ENCODE results near the gene KIF18B.

DNA sequence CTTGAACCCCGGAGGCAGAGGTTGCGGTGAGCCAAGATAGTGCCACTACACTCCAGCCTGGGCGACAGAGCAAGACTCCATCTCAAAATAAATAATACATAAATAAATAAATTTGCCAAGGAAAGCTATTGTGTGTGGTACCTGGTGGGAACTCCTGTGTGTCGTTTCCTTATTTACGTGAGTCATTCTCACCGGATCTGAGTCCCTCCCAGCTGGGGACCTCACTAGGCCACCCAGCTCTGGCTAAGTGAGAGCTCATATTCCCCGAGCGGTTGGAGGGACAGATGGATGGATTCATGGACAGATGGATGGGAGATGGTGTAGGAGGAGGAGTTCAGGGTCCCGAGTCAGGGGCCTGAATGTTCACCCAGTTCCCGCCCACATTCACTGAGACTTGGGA is 43.4 kb upstream of the KIF18B start:
- no peak for TF ChIP-seq POLR2AphosphoS5 (IDR thresholded peaks at IDR 0.05; ENCODE audit: low read depth)
- TF ChIP-seq, protein P1, sequence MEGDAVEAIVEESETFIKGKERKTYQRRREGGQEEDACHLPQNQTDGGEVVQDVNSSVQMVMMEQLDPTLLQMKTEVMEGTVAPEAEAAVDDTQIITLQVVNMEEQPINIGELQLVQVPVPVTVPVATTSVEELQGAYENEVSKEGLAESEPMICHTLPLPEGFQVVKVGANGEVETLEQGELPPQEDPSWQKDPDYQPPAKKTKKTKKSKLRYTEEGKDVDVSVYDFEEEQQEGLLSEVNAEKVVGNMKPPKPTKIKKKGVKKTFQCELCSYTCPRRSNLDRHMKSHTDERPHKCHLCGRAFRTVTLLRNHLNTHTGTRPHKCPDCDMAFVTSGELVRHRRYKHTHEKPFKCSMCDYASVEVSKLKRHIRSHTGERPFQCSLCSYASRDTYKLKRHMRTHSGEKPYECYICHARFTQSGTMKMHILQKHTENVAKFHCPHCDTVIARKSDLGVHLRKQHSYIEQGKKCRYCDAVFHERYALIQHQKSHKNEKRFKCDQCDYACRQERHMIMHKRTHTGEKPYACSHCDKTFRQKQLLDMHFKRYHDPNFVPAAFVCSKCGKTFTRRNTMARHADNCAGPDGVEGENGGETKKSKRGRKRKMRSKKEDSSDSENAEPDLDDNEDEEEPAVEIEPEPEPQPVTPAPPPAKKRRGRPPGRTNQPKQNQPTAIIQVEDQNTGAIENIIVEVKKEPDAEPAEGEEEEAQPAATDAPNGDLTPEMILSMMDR (IDR thresholded peaks at IDR 0.05; ENCODE audit: insufficient read depth, low read length), result no peak
- TF ChIP-seq, protein P2, sequence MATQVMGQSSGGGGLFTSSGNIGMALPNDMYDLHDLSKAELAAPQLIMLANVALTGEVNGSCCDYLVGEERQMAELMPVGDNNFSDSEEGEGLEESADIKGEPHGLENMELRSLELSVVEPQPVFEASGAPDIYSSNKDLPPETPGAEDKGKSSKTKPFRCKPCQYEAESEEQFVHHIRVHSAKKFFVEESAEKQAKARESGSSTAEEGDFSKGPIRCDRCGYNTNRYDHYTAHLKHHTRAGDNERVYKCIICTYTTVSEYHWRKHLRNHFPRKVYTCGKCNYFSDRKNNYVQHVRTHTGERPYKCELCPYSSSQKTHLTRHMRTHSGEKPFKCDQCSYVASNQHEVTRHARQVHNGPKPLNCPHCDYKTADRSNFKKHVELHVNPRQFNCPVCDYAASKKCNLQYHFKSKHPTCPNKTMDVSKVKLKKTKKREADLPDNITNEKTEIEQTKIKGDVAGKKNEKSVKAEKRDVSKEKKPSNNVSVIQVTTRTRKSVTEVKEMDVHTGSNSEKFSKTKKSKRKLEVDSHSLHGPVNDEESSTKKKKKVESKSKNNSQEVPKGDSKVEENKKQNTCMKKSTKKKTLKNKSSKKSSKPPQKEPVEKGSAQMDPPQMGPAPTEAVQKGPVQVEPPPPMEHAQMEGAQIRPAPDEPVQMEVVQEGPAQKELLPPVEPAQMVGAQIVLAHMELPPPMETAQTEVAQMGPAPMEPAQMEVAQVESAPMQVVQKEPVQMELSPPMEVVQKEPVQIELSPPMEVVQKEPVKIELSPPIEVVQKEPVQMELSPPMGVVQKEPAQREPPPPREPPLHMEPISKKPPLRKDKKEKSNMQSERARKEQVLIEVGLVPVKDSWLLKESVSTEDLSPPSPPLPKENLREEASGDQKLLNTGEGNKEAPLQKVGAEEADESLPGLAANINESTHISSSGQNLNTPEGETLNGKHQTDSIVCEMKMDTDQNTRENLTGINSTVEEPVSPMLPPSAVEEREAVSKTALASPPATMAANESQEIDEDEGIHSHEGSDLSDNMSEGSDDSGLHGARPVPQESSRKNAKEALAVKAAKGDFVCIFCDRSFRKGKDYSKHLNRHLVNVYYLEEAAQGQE (IDR thresholded peaks at IDR 0.05; ENCODE audit: insufficient replicate concordance, low read depth), result no peak
- TF ChIP-seq SPI1 (IDR thresholded peaks at IDR 0.05; ENCODE audit: borderline replicate concordance, low read depth), result no peak
- TF ChIP-seq GABPA (IDR thresholded peaks at IDR 0.05; ENCODE audit: low read depth), result no peak

All from HL-60 (cell line).